HepG2 (cell line): Measurements from ENCODE around the gene TM4SF18. TPM values are rescaled to one million over a fixed set of nuclear protein-coding genes. Genes with fewer than 3 reads are reported as not detected.

Experiments
- ATAC-seq: fragments of 200-7000 bp; cut with Tn5 transposase; 3 replicates; pipeline ENCODE4 v1.9.1; 2020; ENCODE audit warnings: mild to moderate bottlenecking, moderate library complexity
- BruUV-seq: library from RNA; stranded (reverse); fragments of 400-500 nt; replicated peaks from 2 replicates; lab custom pipeline; 2021; lab: Mats Ljungman, UMichigan
- CTCF ChIA-PET: fragments of 300-600 bp; formaldehyde crosslinking; extraction: SDS; loops from one replicate; lab custom pipeline; 2021; ENCODE audit warnings: low total read pairs, inconsistent platforms, low intra/inter-chr PET ratio; lab: Yijun Ruan, JAX
- POLR2A ChIA-PET: fragments of 350-600 bp; sonication (Branson Sonifier 250); formaldehyde crosslinking; loops from one replicate; lab custom pipeline; 2020; ENCODE audit warnings: antibody characterized with exemption, inconsistent platforms; lab: Yijun Ruan, JAX
- DNase-seq: peaks from one replicate; pipeline ENCODE4 v3.0.0-alpha.2; 2015; ENCODE audit warnings: low spot score
- FAIRE-seq: peaks from 3 replicates; lab custom pipeline; 2011; peaks lifted over from hg19 to GRCh38; lab: Jason Lieb, UNC
- H2AFZ ChIP-seq: one replicate; pipeline ENCODE4 v1.6.1; 2011; ENCODE audit warnings: low read length, inconsistent platforms
- H3K27ac ChIP-seq: fragments of 300-600 bp; 3 replicates; pipeline ENCODE4 v1.8.0; 2011; ENCODE audit warnings: mixed run types, mild to moderate bottlenecking, mixed read lengths, low read length, inconsistent platforms; ENCODE audit not compliant: insufficient read depth; ENCODE audit errors: extremely low read length
- H3K27me3 ChIP-seq, 2 experiments: fragments of 200-600 bp in 1 of 2; 2 replicates in 1 of 2; 3 replicates in 1 of 2; pipeline versions ENCODE4 v1.6.0 to v1.8.0; 2011; ENCODE audit warnings: low read length in 2 of 2, mild to moderate bottlenecking in 2 of 2, moderate library complexity in 2 of 2, inconsistent platforms in 1 of 2; ENCODE audit not compliant: insufficient read depth in 2 of 2, control insufficient read depth in 1 of 2
- H3K36me3 ChIP-seq, 2 experiments: fragments of 200-600 bp in 1 of 2; replicated peaks in 1 of 2; 2 replicates in 1 of 2; 3 replicates in 1 of 2; pipeline versions ENCODE4 v1.5.1 to v1.8.0; 2011; ENCODE audit warnings: low read length in 2 of 2, inconsistent platforms in 1 of 2; ENCODE audit not compliant: insufficient read depth in 2 of 2, control insufficient read depth in 1 of 2
- H3K4me1 ChIP-seq: 2 replicates; pipeline ENCODE4 v1.5.1; 2012; ENCODE audit warnings: low read length, inconsistent platforms; ENCODE audit not compliant: insufficient read depth
- H3K4me2 ChIP-seq: 2 replicates; pipeline ENCODE4 v1.6.0; 2011; ENCODE audit warnings: low read depth, low read length, inconsistent platforms
- H3K4me3 ChIP-seq, 3 experiments: fragments of 200-600 bp in 1 of 3; sonication (generic), shearing (Covaris generic) in 1 of 3; replicated peaks in 1 of 3; 2 replicates each; pipeline ENCODE4 v1.5.1; 2011 to 2016; ENCODE audit warnings: low read length in 3 of 3, inconsistent platforms in 2 of 3, low read depth in 2 of 3, mild to moderate bottlenecking in 2 of 3, control low read depth in 1 of 3, mixed read lengths in 1 of 3; ENCODE audit not compliant: insufficient read depth in 1 of 3
- H3K79me2 ChIP-seq: one replicate; pipeline ENCODE4 v1.6.1; 2011; ENCODE audit warnings: low read length, inconsistent platforms; ENCODE audit not compliant: insufficient read depth
- H3K9ac ChIP-seq: 2 replicates; pipeline ENCODE4 v1.6.0; 2011; ENCODE audit warnings: mild to moderate bottlenecking, low read depth, low read length, inconsistent platforms; ENCODE audit not compliant: insufficient read depth
- H3K9me3 ChIP-seq: 2 replicates; pipeline ENCODE4 v1.5.1; 2012; ENCODE audit warnings: mild to moderate bottlenecking, low read length
- H4K20me1 ChIP-seq: 2 replicates; pipeline ENCODE4 v1.6.0; 2011; ENCODE audit warnings: inconsistent platforms, mild to moderate bottlenecking, low read length, moderate library complexity; ENCODE audit not compliant: insufficient read depth
- FOXA1 ChIP-seq, 2 experiments: fragments of 450-650 bp in 1 of 2; sonication (generic) in 1 of 2; formaldehyde crosslinking in 1 of 2; IDR thresholded peaks; 2 replicates each; pipeline versions ENCODE4 v1.4.0 to v1.6.1; 2016 to 2020; ENCODE audit warnings: missing genetic modification reagents in 1 of 2
- GZF1 ChIP-seq: sonication (generic); formaldehyde crosslinking; IDR thresholded peaks from 2 replicates; pipeline ENCODE4 v1.5.1; 2020; ENCODE audit warnings: mild to moderate bottlenecking, missing genetic modification reagents
- JUN ChIP-seq: sonication (generic); formaldehyde crosslinking; IDR thresholded peaks from 2 replicates; pipeline ENCODE4 v1.4.0; 2020; ENCODE audit warnings: mild to moderate bottlenecking, missing genetic modification reagents
- PAF1 ChIP-seq: IDR thresholded peaks from 2 replicates; pipeline ENCODE4 v1.6.1; 2016; ENCODE audit warnings: missing genetic modification reagents, missing compliant biosample characterization
- SKIL ChIP-seq: sonication (generic); formaldehyde crosslinking; IDR thresholded peaks from 2 replicates; pipeline ENCODE4 v1.8.0; 2022; ENCODE audit warnings: missing genetic modification reagents, mild to moderate bottlenecking, moderate library complexity, borderline replicate concordance
- TCF7 ChIP-seq: sonication (generic); IDR thresholded peaks from 2 replicates; pipeline ENCODE4 v1.6.1; 2016; ENCODE audit warnings: antibody characterized with exemption, low read depth
- ZBTB2 ChIP-seq: sonication (generic); formaldehyde crosslinking; IDR thresholded peaks from 2 replicates; pipeline ENCODE4 v1.8.0; 2022; ENCODE audit warnings: low read depth, missing genetic modification reagents
- ZBTB34 ChIP-seq: sonication (generic); formaldehyde crosslinking; IDR thresholded peaks from 2 replicates; pipeline ENCODE4 v1.8.0; 2022; ENCODE audit warnings: mild to moderate bottlenecking, missing genetic modification reagents
- ZNF337 ChIP-seq: sonication (generic); formaldehyde crosslinking; IDR thresholded peaks from 2 replicates; pipeline ENCODE4 v1.5.1; 2020; ENCODE audit warnings: missing genetic modification reagents, low read depth, mild to moderate bottlenecking, borderline replicate concordance
- ZNF432 ChIP-seq: sonication (generic); formaldehyde crosslinking; IDR thresholded peaks from 2 replicates; pipeline ENCODE4 v1.5.0; 2020; ENCODE audit warnings: missing genetic modification reagents, mild to moderate bottlenecking, borderline replicate concordance
- ZNF44 ChIP-seq: sonication (generic); formaldehyde crosslinking; IDR thresholded peaks from 2 replicates; pipeline ENCODE4 v1.5.1; 2020; ENCODE audit warnings: mild to moderate bottlenecking, missing genetic modification reagents
- ZNF674 ChIP-seq: sonication (generic); formaldehyde crosslinking; IDR thresholded peaks from 2 replicates; pipeline ENCODE4 v1.5.0; 2020; ENCODE audit warnings: low read depth, mild to moderate bottlenecking, missing genetic modification reagents
- ZNF737 ChIP-seq: sonication (generic); formaldehyde crosslinking; IDR thresholded peaks from 2 replicates; pipeline ENCODE4 v1.5.0; 2020; ENCODE audit warnings: missing genetic modification reagents, mild to moderate bottlenecking, borderline replicate concordance
- ZNF776 ChIP-seq: sonication (generic); formaldehyde crosslinking; IDR thresholded peaks from 2 replicates; pipeline ENCODE4 v1.4.0; 2020; ENCODE audit warnings: mild to moderate bottlenecking, missing genetic modification reagents
- WGBS: methylation state at CpG from one replicate; pipeline ENCODE4 v1.1.6; 2017; ENCODE audit warnings: low lambda C conversion rate; 5-methylcytosine and 5-hydroxymethylcytosine counted together
- in situ Hi-C: cut with HindIII; loops from 2 replicates; pipeline ENCODE4 v1.10.0; 2017; ENCODE audit warnings: low pct_unique_long_range_greater_than_20kb; ENCODE audit not compliant: extremely low pct_ligation_motif_present
- intact Hi-C: fragments of 100-400 bp; cut with micrococcal nuclease; formaldehyde crosslinking; loops from one replicate; pipeline ENCODE4 v1.10.0; 2022; ENCODE audit not compliant: unreplicated experiment
- polyA plus RNA-seq, 8 experiments: library from polyadenylated mRNA; depleted of rRNA in 3 of 8; stranded (reverse) in 7 of 8; unstranded in 1 of 8; fragments of >200 nt; fragmentation: Illumina TruSeq in 4 of 8; extraction: Trizol in 4 of 8; gene quantifications; 2 replicates each; pipeline versions ENCODE4 v1.2.1 to v1.2.3, GENCODE V29; 2011 to 2016; ENCODE audit warnings: low read depth in 4 of 8, missing spikeins in 1 of 8, mixed read lengths in 1 of 8; ENCODE audit not compliant: insufficient read depth in 1 of 8
- total RNA-seq, 5 experiments: library from RNA; depleted of rRNA; stranded (reverse); fragments of >200 nt; fragmentation: Illumina TruSeq; extraction: Trizol; gene quantifications; 2 replicates each; pipeline ENCODE4 v1.2.3, GENCODE V29; 2016; ENCODE audit warnings: low read depth in 1 of 5
- TF ChIP-seq, protein P1 (sequence below): sonication (generic); formaldehyde crosslinking; IDR thresholded peaks from 2 replicates; pipeline ENCODE4 v1.8.1; 2023; ENCODE audit warnings: missing genetic modification reagents, mild to moderate bottlenecking, borderline replicate concordance
- TF ChIP-seq, protein P2 (sequence below): IDR thresholded peaks from 2 replicates; pipeline ENCODE4 v1.6.1; 2018; ENCODE audit warnings: missing genetic modification reagents

Gene TM4SF18
- total and polyA plus RNA-seq, 2 of the 13 experiments (the other 11 are each of a cell fraction or from before 2014, with no cell fraction given) = 0.15 TPM; not detected in 1

GRCh38 chr3:149377408-149378364 lies 44.2 kb upstream of the TM4SF18 start, which contains the start of gene TM4SF1:
TM4SF1 (minus strand) TSS chr3:149377649; CDS start chr3:149377547, 102 bp downstream.
- WGBS = under 1% methylated on average over 14 of the region's 15 CpGs
- intact Hi-C loops (loop anchor here (1.0 to 2.0 kb wide), 3 partner anchors 8 to 21 kb away; no protein-coding TSS in a partner anchor), in situ Hi-C loops (no loop called here)
- Histone ChIP-seq H3K36me3 (peaks cover 7 to 31% of the 10 kb centered on the region in 2 experiments), H3K4me2 (peak within 1 kb of the TSS; percentile 96), H3K9me3 (no peaks in the 10 kb centered on the region), H4K20me1 (peaks cover 11% of the 10 kb centered on the region; the same call in 1 of the 2 replicates), H3K4me1 (peaks cover 61% of the 10 kb centered on the region), H3K4me3 (peak within 1 kb of the TSS; percentile 78 to 97 (median 82)), H3K27me3 (peaks cover 0 to 3% of the 10 kb centered on the region in 2 experiments; a peak in 1 of 5 replicates), H3K9ac (peak within 1 kb of the TSS; percentile 99), H3K79me2 (peaks cover 68% of the 10 kb centered on the region), H2AFZ (no peak within 1 kb of the TSS), H3K27ac (peak within 1 kb of the TSS; percentile 92)
- CTCF ChIA-PET = no interaction called here
- peak; percentile 91 for ATAC-seq
- peak; percentile 88 for FAIRE-seq
- POLR2A ChIA-PET = interaction anchor here (0.7 to 10.4 kb wide), 11 partner anchors 8 to 153 kb away, joined by 3 to 265 read pairs (median 4); no protein-coding TSS in a partner anchor
- BruUV-seq = TSS peak; percentile 98
- peak; percentile 97 for DNase-seq
- TF ChIP-seq, protein P1, sequence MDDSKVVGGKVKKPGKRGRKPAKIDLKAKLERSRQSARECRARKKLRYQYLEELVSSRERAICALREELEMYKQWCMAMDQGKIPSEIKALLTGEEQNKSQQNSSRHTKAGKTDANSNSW (CRISPR knock-in tag) = no peak
- TF ChIP-seq ZBTB34 (CRISPR knock-in tag) (peak; percentile 74; the same call in 1 of the 2 replicates), TCF7 (peak; percentile 31; the same call in 1 of the 2 replicates), ZNF737 (CRISPR knock-in tag) (no peak), PAF1 (CRISPR knock-in tag) (no peak), ZNF432 (no peak), ZNF337 (CRISPR knock-in tag) (no peak), SKIL (peak; percentile 89), ZBTB2 (CRISPR knock-in tag) (no peak), FOXA1 (IDR thresholded peaks at IDR 0.05) (no peak), FOXA1 (CRISPR knock-in tag; IDR thresholded peaks at IDR 0.05) (peak; percentile 65), JUN (no peak), GZF1 (CRISPR knock-in tag) (no peak), ZNF674 (CRISPR knock-in tag) (no peak), ZNF776 (CRISPR knock-in tag) (no peak), ZNF44 (CRISPR knock-in tag) (no peak)
- TF ChIP-seq, protein P2, sequence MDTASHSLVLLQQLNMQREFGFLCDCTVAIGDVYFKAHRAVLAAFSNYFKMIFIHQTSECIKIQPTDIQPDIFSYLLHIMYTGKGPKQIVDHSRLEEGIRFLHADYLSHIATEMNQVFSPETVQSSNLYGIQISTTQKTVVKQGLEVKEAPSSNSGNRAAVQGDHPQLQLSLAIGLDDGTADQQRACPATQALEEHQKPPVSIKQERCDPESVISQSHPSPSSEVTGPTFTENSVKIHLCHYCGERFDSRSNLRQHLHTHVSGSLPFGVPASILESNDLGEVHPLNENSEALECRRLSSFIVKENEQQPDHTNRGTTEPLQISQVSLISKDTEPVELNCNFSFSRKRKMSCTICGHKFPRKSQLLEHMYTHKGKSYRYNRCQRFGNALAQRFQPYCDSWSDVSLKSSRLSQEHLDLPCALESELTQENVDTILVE = peak; percentile 33; the same call in 1 of the 2 replicates
